GM18858 (cell line): ENCODE measurements around the gene KCNIP4.
A peak's percentile ranks its signal among the peaks of the same experiment; 100 is the strongest.
"Not testable (repeated sequence)": the region's sequence is repeated elsewhere in the genome, so short reads cannot be mapped to it uniquely, and the experiment has no call there.

Experiments used
- ATAC-seq: cut with Tn5 transposase; IDR thresholded peaks from one replicate; pipeline ENCODE4 v1.9.1; 2021; ENCODE audit not compliant: unreplicated experiment

The KCNIP4 gene

GRCh38 chr4:21948347-21949072 is at the start of gene KCNIP4:
TSS of gene KCNIP4 (minus strand) at chr4:21948772.
- no peak for ATAC-seq

- not testable (repeated sequence) for ATAC-seq
Observed at GRCh38 chr4:21996618-21997017, 48.0 kb upstream of the KCNIP4 start.

GRCh38 chr4:21992330-21992729 is 43.8 kb upstream of the KCNIP4 start:
- ATAC-seq, result no peak

- ATAC-seq, result no peak
Observed at GRCh38 chr4:21991562-21991961, 43.0 kb upstream of the KCNIP4 start.

- ATAC-seq, result no peak
Observed at GRCh38 chr4:21991050-21991449, 42.5 kb upstream of the KCNIP4 start.

- ATAC-seq, result no peak
Observed at GRCh38 chr4:21989351-21989750, 40.8 kb upstream of the KCNIP4 start.

- ATAC-seq, result no peak
Observed at GRCh38 chr4:21986307-21986706, 37.7 kb upstream of the KCNIP4 start.

- no peak for ATAC-seq
Observed at GRCh38 chr4:21982087-21982486, 33.5 kb upstream of the KCNIP4 start.

- no peak for ATAC-seq
Observed at GRCh38 chr4:21979196-21979595, 30.6 kb upstream of the KCNIP4 start.

- ATAC-seq, result no peak
Observed at GRCh38 chr4:21976166-21976565, 27.6 kb upstream of the KCNIP4 start.

- ATAC-seq, result no peak
Observed at GRCh38 chr4:21973850-21974249, 25.3 kb upstream of the KCNIP4 start.

- no peak for ATAC-seq
Observed at GRCh38 chr4:21964762-21965319, 16.3 kb upstream of the KCNIP4 start.

- ATAC-seq, result no peak
Observed at GRCh38 chr4:21962691-21963090, 14.1 kb upstream of the KCNIP4 start.

- ATAC-seq, result no peak
Observed at GRCh38 chr4:21960793-21961192, 12.2 kb upstream of the KCNIP4 start.

- no peak for ATAC-seq
Observed at GRCh38 chr4:21954916-21955315, 6.3 kb upstream of the KCNIP4 start.

- no peak for ATAC-seq
Observed at GRCh38 chr4:21953653-21954052, 5.1 kb upstream of the KCNIP4 start.

GRCh38 chr4:21952549-21952948 is 4.0 kb upstream of the KCNIP4 start:
- peak; percentile 73 for ATAC-seq

GRCh38 chr4:21949073-21949457 is 493 bp upstream of the KCNIP4 start:
- no peak for ATAC-seq

- ATAC-seq, result no peak
Observed at GRCh38 chr4:21947791-21948346, 703 bp downstream of the KCNIP4 start.

- ATAC-seq, result no peak
Observed at GRCh38 chr4:21946858-21947257, 1.7 kb downstream of the KCNIP4 start.

GRCh38 chr4:21921526-21922180 is 26.9 kb downstream of the KCNIP4 start:
- ATAC-seq, result no peak

GRCh38 chr4:21915761-21916160 is 32.8 kb downstream of the KCNIP4 start:
- no peak for ATAC-seq
